Caco-2 (cell line): Measurements from ENCODE around the gene GSDMA. TPM values are rescaled to one million over a fixed set of nuclear protein-coding genes. Genes with fewer than 3 reads are reported as not detected.

ENCODE experiments used
- BruUV-seq: library from RNA; stranded (reverse); fragments of 400-500 nt; replicated peaks from 2 replicates; lab custom pipeline; 2021; lab: Mats Ljungman, UMichigan
- CTCF ChIA-PET: fragments of 300-600 bp; sonication (Branson Sonifier 250); formaldehyde crosslinking; loops from one replicate; lab custom pipeline; 2022; ENCODE audit warnings: antibody characterized with exemption; lab: Charles Lee
- POLR2A ChIA-PET: fragments of 300-600 bp; sonication (Branson Sonifier 250); formaldehyde crosslinking; loops from one replicate; lab custom pipeline; 2022; ENCODE audit warnings: antibody characterized with exemption; lab: Charles Lee
- DNase-seq, 2 experiments: peaks; one replicate each; pipeline versions ENCODE4 v3.0.0 to v3.0.0-alpha.2; 2020 to 2022
- H3K27me3 ChIP-seq: replicated peaks from 2 replicates; pipeline ENCODE4 v1.6.0; 2011; ENCODE audit warnings: low read length; ENCODE audit not compliant: control insufficient read depth, insufficient read depth
- H3K36me3 ChIP-seq: 2 replicates; pipeline ENCODE4 v1.5.1; 2011; ENCODE audit warnings: low read length; ENCODE audit not compliant: control insufficient read depth, insufficient read depth
- H3K4me1 ChIP-seq: fragments of 250-450 bp; sonication (Bioruptor Pico); 2 replicates; pipeline ENCODE4 v1.5.1; 2020; ENCODE audit warnings: mild to moderate bottlenecking
- H3K4me3 ChIP-seq: 2 replicates; pipeline ENCODE4 v1.5.1; 2011; ENCODE audit warnings: low read depth, mild to moderate bottlenecking, control low read depth, low read length
- H3K9me3 ChIP-seq: fragments of 250-450 bp; sonication (Bioruptor Pico); 2 replicates; pipeline ENCODE4 v1.5.1; 2020; ENCODE audit warnings: mild to moderate bottlenecking, moderate library complexity
- H3K27ac Mint-ChIP-seq: one replicate; pipeline ENCODE4 v1.8.0; 2022; ENCODE audit warnings: mixed read lengths; ENCODE audit not compliant: unreplicated experiment
- H3K27me3 Mint-ChIP-seq: one replicate; pipeline ENCODE4 v1.8.0; 2022; ENCODE audit warnings: mixed read lengths; ENCODE audit not compliant: insufficient read depth, unreplicated experiment
- H3K36me3 Mint-ChIP-seq: one replicate; pipeline ENCODE4 v1.8.0; 2022; ENCODE audit warnings: mild to moderate bottlenecking, mixed read lengths; ENCODE audit not compliant: insufficient read depth, unreplicated experiment
- H3K4me1 Mint-ChIP-seq: one replicate; pipeline ENCODE4 v1.8.0; 2022; ENCODE audit warnings: low read depth, mixed read lengths; ENCODE audit not compliant: unreplicated experiment
- H3K4me3 Mint-ChIP-seq: one replicate; pipeline ENCODE4 v1.8.0; 2022; ENCODE audit warnings: mild to moderate bottlenecking, moderate library complexity, mixed read lengths; ENCODE audit not compliant: unreplicated experiment
- H3K9me3 Mint-ChIP-seq: one replicate; pipeline ENCODE4 v1.8.0; 2022; ENCODE audit warnings: mixed read lengths; ENCODE audit not compliant: unreplicated experiment
- CTCF ChIP-seq, 2 experiments: fragments of 200-600 bp in 1 of 2; IDR thresholded peaks; 1 replicate in 1 of 2; 2 replicates in 1 of 2; pipeline versions ENCODE4 v1.5.1 to v1.8.0; 2011 to 2022; ENCODE audit warnings: antibody characterized with exemption in 1 of 2, control low read depth in 1 of 2, inconsistent platforms in 1 of 2, low read depth in 1 of 2, low read length in 1 of 2, mild to moderate bottlenecking in 1 of 2, moderate library complexity in 1 of 2; ENCODE audit not compliant: insufficient read depth in 1 of 2, severe bottlenecking in 1 of 2, unreplicated experiment in 1 of 2
- intact Hi-C: fragments of 100-400 bp; cut with micrococcal nuclease; formaldehyde crosslinking; loops from one replicate; pipeline ENCODE4 v1.10.0; 2022; ENCODE audit not compliant: unreplicated experiment
- total RNA-seq: library from RNA; stranded (reverse); gene quantifications from 2 replicates; pipeline ENCODE4 v1.2.3, GENCODE V29; 2022

GSDMA gene
- total RNA-seq, 1 experiment from 2014 or later = not detected

DNA sequence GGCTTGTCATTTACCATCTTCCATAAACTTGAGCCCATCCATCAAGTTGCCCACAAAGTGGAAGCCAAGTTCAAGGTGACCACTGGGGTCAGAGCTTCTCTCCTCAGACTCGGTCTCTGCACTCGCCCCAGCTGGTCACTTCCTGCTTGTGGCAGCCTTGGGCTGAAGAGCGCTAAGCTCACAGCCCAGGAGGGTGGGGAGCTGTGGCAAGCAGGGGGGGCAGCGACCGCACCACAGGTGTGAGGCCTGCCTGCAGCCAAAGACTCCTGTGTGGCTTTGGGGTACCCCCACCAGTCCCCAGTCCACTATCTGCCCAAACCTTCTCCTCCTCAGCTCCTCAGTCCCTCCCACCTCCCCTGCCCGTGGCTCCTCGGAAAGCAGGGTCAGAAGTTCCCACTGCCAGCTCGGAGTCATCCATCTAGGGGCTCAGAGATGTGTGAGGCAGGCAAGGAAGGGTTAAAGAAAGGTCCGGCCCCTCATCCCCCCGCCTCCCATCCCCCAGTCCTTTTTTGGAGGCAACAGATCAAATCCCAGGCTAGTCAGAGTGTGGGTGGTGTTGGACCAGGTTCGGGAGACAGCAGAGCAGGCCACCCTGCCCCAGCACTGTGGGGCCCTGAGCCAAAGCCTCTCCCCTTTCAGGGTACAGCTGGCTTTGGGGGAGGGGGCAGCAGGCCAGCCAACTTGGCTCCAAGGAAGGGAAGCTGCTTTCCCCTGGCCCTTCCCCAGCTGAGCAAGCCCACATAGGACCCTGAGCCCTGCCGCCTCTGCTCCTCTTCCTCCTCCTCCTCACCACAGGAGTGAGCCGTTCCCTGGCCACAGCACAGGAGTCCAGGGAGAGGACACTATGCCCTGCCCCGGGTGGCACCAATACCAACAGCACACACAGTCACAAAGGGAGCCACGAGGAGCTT, 55.7 kb downstream of the GSDMA start:
- no peak overlapping the region for H3K4me3 Mint-ChIP-seq
- no peak overlapping the region for H3K4me3 ChIP-seq
- POLR2A ChIA-PET = interaction anchor here (0.7 kb wide), 1 partner anchor 89 kb away, joined by 3 read pairs; no protein-coding TSS in a partner anchor
- no peak for TF ChIP-seq CTCF (IDR thresholded peaks at IDR 0.05; ENCODE audit: insufficient read depth in 1 of 2, low read depth in 1 of 2, low read length in 1 of 2, severe bottlenecking in 1 of 2, unreplicated experiment in 1 of 2)
- no peaks in the 10 kb centered on the region for H3K27me3 ChIP-seq
- no TSS peak for BruUV-seq
- DNase-seq = no peak
- H3K9me3 ChIP-seq = no peaks in the 10 kb centered on the region
- H3K9me3 Mint-ChIP-seq = no peaks in the 10 kb centered on the region
- peaks cover 18% of the 10 kb centered on the region for H3K4me1 ChIP-seq
- no peaks in the 10 kb centered on the region for H3K4me1 Mint-ChIP-seq
- H3K27me3 Mint-ChIP-seq = no peaks in the 10 kb centered on the region
- no peaks in the 10 kb centered on the region; the same call in none of the 2 replicates for H3K36me3 ChIP-seq
- intact Hi-C loops = no loop called here
- H3K36me3 Mint-ChIP-seq = peaks cover 30% of the 10 kb centered on the region
- CTCF ChIA-PET = interaction anchor here (0.5 to 1.8 kb wide), 3 partner anchors 9 to 91 kb away, joined by 3 to 7 read pairs (median 5); partner anchors contain the start of gene PSMD3
- H3K27ac Mint-ChIP-seq = no peak overlapping the region

DNA sequence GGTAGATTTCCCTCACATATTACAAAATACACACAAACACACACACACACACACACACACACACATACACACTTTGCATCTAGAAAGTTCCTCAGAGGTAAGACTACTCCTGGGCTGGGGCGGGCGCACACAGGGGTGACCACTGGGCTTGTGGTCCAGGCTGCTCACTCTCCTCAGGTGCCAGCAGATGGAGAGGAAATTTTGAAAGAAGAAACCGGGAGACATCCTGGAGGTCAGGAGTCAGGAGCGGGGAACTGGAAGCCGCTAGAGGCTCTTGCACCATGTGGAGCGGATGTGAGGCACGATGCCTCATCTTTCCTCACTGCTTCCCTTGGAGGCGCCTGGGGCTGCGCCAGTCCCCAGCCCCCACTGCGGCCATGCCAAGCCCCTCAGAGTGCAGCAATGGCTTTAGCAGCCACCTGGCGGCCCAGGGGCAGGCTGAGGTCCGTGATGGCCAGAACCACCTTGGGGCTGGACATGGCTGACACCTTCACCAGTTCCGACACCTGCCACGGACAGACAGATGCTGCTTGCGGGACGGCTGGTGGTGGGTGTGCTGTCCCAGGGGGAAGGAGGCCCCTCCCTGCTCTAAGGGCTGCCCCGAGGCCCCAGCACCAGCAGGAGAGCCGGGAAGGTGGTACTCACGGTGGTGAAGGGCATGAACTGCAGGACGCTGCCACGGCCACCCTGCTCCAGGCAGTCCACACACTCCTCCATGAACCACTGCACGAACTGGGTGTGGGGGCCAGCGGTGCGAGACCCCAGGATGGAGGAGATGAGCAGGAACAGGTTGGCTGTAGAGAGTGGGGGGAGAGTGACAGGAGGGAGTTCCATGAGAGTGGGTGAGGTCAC, 56.6 kb downstream of the GSDMA start:
- no peaks in the 10 kb centered on the region for H3K9me3 Mint-ChIP-seq

More for the DNA sequence above, 56.6 kb downstream of the GSDMA start:
- DNase-seq = no peak
- peaks cover 10% of the 10 kb centered on the region for H3K4me1 ChIP-seq
- TF ChIP-seq CTCF (IDR thresholded peaks at IDR 0.05; ENCODE audit: insufficient read depth in 1 of 2, low read depth in 1 of 2, low read length in 1 of 2, severe bottlenecking in 1 of 2, unreplicated experiment in 1 of 2) = no peak
- BruUV-seq = TSS peak; percentile 56
- Mint-ChIP-seq H3K4me3 (no peak overlapping the region), H3K36me3 (peaks cover 37% of the 10 kb centered on the region), H3K4me1 (no peaks in the 10 kb centered on the region), H3K27me3 (no peaks in the 10 kb centered on the region), H3K27ac (no peak overlapping the region)
- intact Hi-C loops = no loop called here
- H3K36me3 ChIP-seq = no peaks in the 10 kb centered on the region; the same call in none of the 2 replicates
- POLR2A ChIA-PET = no interaction called here
- H3K27me3 ChIP-seq = no peaks in the 10 kb centered on the region
- no peak overlapping the region for H3K4me3 ChIP-seq
- no peaks in the 10 kb centered on the region for H3K9me3 ChIP-seq
- CTCF ChIA-PET = interaction anchor here (1.8 kb wide), 1 partner anchor 8 kb away, joined by 7 read pairs; no protein-coding TSS in a partner anchor
